Regular cardiac myocyte (primary cell): ENCODE measurements around the gene MRFAP1. TPM values are rescaled to one million over a fixed set of nuclear protein-coding genes. Genes with fewer than 3 reads are reported as not detected.

Experiments used
- total RNA-seq: library from RNA; depleted of rRNA; stranded (reverse); fragments of >200 nt; gene quantifications from 2 replicates; pipeline ENCODE4 v1.2.3, GENCODE V29; 2014

Gene MRFAP1
- 54.1 and 331 TPM in 2 replicates for total RNA-seq

DNA sequence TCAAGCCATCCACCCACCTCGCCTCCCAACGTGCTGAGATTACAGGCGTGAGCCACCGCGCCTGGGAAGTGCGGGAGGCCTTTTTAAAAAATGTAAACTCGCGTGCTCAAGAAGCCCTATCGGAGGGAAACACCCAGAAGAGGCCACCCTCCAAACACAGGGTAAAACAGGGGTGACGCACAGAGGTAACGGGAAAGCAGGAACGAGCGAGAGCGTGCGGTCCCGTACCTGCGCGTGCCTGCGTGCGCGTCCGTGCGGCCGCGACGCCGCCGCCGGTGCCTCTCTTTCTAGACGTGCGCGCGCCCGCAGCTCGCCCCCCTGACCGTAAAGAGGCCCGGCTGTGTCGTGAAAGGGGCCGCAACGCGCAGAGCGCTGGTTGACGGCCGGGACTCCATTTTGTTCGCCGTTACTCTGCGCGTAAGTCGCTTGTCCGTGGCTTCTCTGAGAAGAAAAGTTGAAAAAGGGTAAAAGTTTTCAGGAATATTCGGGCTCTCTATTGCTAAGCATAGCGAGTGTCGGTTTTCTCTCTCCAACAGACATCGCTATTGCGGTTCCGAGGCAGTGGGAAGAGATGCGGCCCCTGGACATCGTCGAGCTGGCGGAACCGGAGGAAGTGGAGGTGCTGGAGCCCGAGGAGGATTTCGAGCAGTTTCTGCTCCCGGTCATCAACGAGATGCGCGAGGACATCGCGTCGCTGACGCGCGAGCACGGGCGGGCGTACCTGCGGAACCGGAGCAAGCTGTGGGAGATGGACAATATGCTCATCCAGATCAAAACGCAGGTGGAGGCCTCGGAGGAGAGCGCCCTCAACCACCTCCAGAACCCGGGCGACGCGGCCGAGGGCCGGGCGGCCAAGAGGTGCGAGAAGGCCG lies at the start of gene MRFAP1:
Gene MRFAP1, plus strand, starts transcription at position 394 of the 872 bp plus-strand sequence. Its CDS starts 178 bp downstream, at position 572.

Other genes with a start within 250 kb of the MRFAP1 start
- not detected in 2 replicates for gene PPP2R2C, start 168.1 kb upstream of the MRFAP1 start, total RNA-seq
- 15.1 and 21.7 TPM in 2 replicates for gene MAN2B2, start 65.5 kb upstream of the MRFAP1 start, total RNA-seq
- gene S100P, start 53.2 kb downstream of the MRFAP1 start, total RNA-seq, result not detected in 2 replicates
- 38.6 and 51.2 TPM in 2 replicates for gene MRFAP1L1, start 69.2 kb downstream of the MRFAP1 start, total RNA-seq
- 16.6 and 17.6 TPM in 2 replicates for gene BLOC1S4, start 75.5 kb downstream of the MRFAP1 start, total RNA-seq
- 14.2 and 17.8 TPM in 2 replicates for gene KIAA0232, start 142.0 kb downstream of the MRFAP1 start, total RNA-seq